Measurements from ENCODE around the gene SMIM33. TPM values are rescaled to one million over a fixed set of nuclear protein-coding genes. Genes with fewer than 3 reads are reported as not detected.

The SMIM33 gene
- total RNA-seq, 1 experiment from 2014 or later, result not detected

DNA sequence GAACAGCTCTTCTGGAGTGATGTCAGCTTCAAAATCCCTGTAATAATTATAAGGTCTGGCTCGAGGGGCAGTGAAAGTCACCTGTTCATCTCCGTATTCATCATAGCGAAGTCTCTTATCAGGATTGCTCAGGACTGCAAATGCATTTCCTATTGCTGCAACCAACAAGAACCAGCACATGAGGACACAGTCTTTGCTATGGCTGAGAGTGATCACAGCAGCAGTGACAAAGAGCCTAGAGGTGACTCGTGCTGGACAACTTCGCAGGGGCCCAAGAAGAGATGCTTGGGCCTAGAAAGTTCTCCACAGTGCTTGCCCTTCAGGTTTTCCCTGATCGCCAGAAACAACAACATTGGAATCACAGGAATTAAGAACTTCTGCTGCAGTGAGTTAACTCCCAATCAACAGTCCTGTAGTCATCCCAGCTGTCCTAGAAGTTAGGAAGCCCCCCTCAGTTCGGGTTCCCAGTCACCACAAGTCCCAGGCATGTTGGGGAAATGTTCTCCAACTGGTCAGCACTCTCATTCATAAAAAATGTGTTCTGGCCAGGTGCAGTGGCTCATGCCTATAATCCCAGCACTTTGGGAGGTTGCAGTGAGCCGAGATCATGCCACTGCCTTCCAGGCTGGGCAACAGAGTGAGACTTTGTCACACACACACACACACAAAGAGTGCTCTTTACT lies 44.5 kb upstream of the SMIM33 start:
- Histone ChIP-seq H3K9me3 (ENCODE audit: low read depth, low read length, poor library complexity, severe bottlenecking) (no peaks in the 10 kb centered on the region), H3K4me3 (ENCODE audit: low read depth, low read length, poor library complexity, severe bottlenecking) (no peak overlapping the region), H3K27ac (ENCODE audit: low read depth, low read length, poor library complexity, severe bottlenecking) (no peak overlapping the region), H3K27me3 (replicated peaks; ENCODE audit: insufficient read depth, low read depth, low read length, poor library complexity) (no peaks in the 10 kb centered on the region), H3K4me1 (ENCODE audit: insufficient read depth, low read length, poor library complexity, severe bottlenecking) (peaks cover 7% of the 10 kb centered on the region), H3K36me3 (ENCODE audit: insufficient read depth, low read length, poor library complexity, severe bottlenecking) (no peaks in the 10 kb centered on the region)
- no TSS peak for BruUV-seq (replicated peaks)
- intact Hi-C loops (cut with micrococcal nuclease; ENCODE audit: unreplicated experiment), result no loop called here
- CTCF ChIA-PET, result no interaction called here
- POLR2A ChIA-PET (ENCODE audit: low non-redundant PET), result no interaction called here
- no peak for DNase-seq (ENCODE audit: low spot score)
- TF ChIP-seq EZH2 (IDR thresholded peaks at IDR 0.05; ENCODE audit: borderline replicate concordance, low read depth, low read length, poor library complexity, severe bottlenecking) (no peak), CTCF (conservative IDR thresholded peaks at IDR 0.05; ENCODE audit: low read depth, low read length) (no peak)

DNA sequence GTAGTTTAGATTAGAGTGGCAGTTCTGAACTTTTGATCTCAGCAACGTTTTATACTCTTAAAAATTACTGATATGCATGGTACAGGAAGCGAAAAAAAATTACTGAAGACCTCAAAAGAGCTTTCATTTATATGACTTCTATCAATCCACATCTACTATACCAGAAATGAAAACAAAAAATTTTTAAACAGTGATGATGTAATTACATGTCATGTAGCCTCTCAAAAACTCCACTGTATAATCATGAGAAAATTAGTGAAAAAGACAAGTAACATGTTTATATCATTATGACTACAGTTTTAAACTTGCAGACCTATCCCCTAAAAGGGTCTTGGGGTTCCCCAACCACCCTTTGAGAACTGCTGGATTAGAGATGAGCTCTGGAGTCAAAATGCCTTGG lies 40.8 kb upstream of the SMIM33 start:
- POLR2A ChIA-PET (ENCODE audit: low non-redundant PET), result no interaction called here
- intact Hi-C loops (cut with micrococcal nuclease; ENCODE audit: unreplicated experiment), result no loop called here
- Histone ChIP-seq H3K4me1 (ENCODE audit: insufficient read depth, low read length, poor library complexity, severe bottlenecking) (peaks cover 7% of the 10 kb centered on the region), H3K27me3 (replicated peaks; ENCODE audit: insufficient read depth, low read depth, low read length, poor library complexity) (no peaks in the 10 kb centered on the region), H3K36me3 (ENCODE audit: insufficient read depth, low read length, poor library complexity, severe bottlenecking) (no peaks in the 10 kb centered on the region), H3K9me3 (ENCODE audit: low read depth, low read length, poor library complexity, severe bottlenecking) (no peaks in the 10 kb centered on the region), H3K4me3 (ENCODE audit: low read depth, low read length, poor library complexity, severe bottlenecking) (no peak overlapping the region), H3K27ac (ENCODE audit: low read depth, low read length, poor library complexity, severe bottlenecking) (no peak overlapping the region)
- TF ChIP-seq CTCF (conservative IDR thresholded peaks at IDR 0.05; ENCODE audit: low read depth, low read length) (no peak), EZH2 (IDR thresholded peaks at IDR 0.05; ENCODE audit: borderline replicate concordance, low read depth, low read length, poor library complexity, severe bottlenecking) (no peak)
- DNase-seq (ENCODE audit: low spot score), result no peak
- CTCF ChIA-PET, result no interaction called here
- BruUV-seq (replicated peaks), result no TSS peak

DNA sequence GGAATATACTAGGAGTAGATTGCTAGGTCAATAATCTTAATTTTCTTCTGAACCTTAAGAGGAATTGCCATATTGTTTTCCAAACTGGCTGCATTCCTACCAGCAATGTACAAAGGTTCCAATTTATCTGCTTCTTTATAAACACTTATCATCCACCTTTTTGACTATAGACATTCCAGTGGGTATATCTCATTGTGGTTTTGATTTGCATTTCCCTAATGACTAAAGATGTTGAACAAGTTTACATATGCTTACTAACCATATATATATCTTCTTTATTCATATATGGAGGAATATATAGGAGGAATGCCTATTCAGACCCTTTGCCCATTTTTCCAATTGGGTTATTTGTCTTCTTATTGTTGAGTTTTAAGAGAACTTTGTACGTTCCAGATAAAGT lies 39.1 kb upstream of the SMIM33 start:
- Histone ChIP-seq H3K27ac (ENCODE audit: low read depth, low read length, poor library complexity, severe bottlenecking) (no peak overlapping the region), H3K4me1 (ENCODE audit: insufficient read depth, low read length, poor library complexity, severe bottlenecking) (no peaks in the 10 kb centered on the region), H3K9me3 (ENCODE audit: low read depth, low read length, poor library complexity, severe bottlenecking) (no peaks in the 10 kb centered on the region), H3K4me3 (ENCODE audit: low read depth, low read length, poor library complexity, severe bottlenecking) (no peak overlapping the region), H3K36me3 (ENCODE audit: insufficient read depth, low read length, poor library complexity, severe bottlenecking) (no peaks in the 10 kb centered on the region), H3K27me3 (replicated peaks; ENCODE audit: insufficient read depth, low read depth, low read length, poor library complexity) (no peaks in the 10 kb centered on the region)
- no TSS peak for BruUV-seq (replicated peaks)
- TF ChIP-seq CTCF (conservative IDR thresholded peaks at IDR 0.05; ENCODE audit: low read depth, low read length) (no peak), EZH2 (IDR thresholded peaks at IDR 0.05; ENCODE audit: borderline replicate concordance, low read depth, low read length, poor library complexity, severe bottlenecking) (no peak)
- DNase-seq (ENCODE audit: low spot score), result no peak
- intact Hi-C loops (cut with micrococcal nuclease; ENCODE audit: unreplicated experiment), result no loop called here
- POLR2A ChIA-PET (ENCODE audit: low non-redundant PET), result no interaction called here
- CTCF ChIA-PET, result no interaction called here
